Gastrocnemius medialis (tissue), 4 donors: Measurements from ENCODE around the gene KCNIP3.

ENCODE experiments used
- POLR2A ChIP-seq, 2 donors: fragments of 450-650 bp; IDR thresholded peaks; one replicate each; pipeline ENCODE4 v1.6.1; 2017; ENCODE audit warnings: antibody characterized with exemption in 2 of 2, mild to moderate bottlenecking in 2 of 2, moderate library complexity in 2 of 2
- TF ChIP-seq, protein P1 (sequence below), 5 experiments: fragments of 450-650 bp in 3 of 5; fragments of 200-600 bp in 2 of 5; sonication (generic) in 2 of 5; IDR thresholded peaks in 4 of 5; conservative IDR thresholded peaks in 1 of 5; 1 replicate in 4 of 5; 2 replicates in 1 of 5; pipeline ENCODE4 v1.5.1; 2016 to 2019; ENCODE audit warnings: antibody characterized with exemption in 5 of 5, mild to moderate bottlenecking in 3 of 5, moderate library complexity in 3 of 5

DNA sequence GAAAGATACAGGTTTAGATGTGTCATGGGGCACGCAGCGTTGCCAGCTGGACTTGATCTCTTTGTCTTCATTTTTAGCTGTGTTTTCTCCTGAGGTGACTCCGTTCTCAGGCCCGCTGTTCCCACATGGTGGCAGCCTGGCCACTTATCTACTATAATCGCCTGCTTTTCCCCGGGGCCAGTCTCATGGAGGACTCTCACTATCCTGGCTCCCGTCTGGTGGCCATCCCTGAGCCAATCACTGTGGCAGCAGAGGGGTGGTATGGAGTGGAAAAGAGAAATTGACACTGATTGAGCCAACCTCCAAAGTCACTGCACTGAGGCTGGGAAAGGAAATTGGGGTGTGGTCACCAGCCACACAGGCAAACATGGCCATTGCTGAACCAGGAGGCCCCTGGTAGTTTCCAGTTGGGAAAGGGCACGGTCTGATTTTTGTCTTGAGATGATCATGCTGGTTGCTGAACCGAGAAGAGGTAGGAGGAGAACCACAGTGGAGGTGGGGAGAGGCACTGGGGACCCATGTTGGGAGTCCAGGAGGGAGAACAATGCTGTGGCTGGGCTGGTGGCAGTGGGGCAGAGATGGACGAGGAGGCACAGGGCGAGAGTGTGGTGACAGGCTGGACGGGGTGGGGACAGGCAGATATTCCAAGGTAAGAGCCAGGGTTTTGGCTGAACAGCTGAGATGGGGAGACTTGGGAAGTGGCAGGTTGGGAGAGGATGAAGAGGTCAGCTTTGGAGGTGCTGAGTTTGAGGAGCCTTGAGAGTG lies 45.6 kb downstream of the KCNIP3 start:
- TF ChIP-seq, protein P1, sequence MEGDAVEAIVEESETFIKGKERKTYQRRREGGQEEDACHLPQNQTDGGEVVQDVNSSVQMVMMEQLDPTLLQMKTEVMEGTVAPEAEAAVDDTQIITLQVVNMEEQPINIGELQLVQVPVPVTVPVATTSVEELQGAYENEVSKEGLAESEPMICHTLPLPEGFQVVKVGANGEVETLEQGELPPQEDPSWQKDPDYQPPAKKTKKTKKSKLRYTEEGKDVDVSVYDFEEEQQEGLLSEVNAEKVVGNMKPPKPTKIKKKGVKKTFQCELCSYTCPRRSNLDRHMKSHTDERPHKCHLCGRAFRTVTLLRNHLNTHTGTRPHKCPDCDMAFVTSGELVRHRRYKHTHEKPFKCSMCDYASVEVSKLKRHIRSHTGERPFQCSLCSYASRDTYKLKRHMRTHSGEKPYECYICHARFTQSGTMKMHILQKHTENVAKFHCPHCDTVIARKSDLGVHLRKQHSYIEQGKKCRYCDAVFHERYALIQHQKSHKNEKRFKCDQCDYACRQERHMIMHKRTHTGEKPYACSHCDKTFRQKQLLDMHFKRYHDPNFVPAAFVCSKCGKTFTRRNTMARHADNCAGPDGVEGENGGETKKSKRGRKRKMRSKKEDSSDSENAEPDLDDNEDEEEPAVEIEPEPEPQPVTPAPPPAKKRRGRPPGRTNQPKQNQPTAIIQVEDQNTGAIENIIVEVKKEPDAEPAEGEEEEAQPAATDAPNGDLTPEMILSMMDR (IDR thresholded peaks at IDR 0.05 in 4 of 5, conservative IDR thresholded peaks at IDR 0.05 in 1 of 5), result no peak
- no peak for TF ChIP-seq POLR2A (IDR thresholded peaks at IDR 0.05)
